ENCODE data around the gene FCHSD2. TPM values are rescaled to one million over a fixed set of nuclear protein-coding genes. Genes with fewer than 3 reads are reported as not detected.
"Not testable (repeated sequence)": the region's sequence is repeated elsewhere in the genome, so short reads cannot be mapped to it uniquely, and the experiment has no call there.

FCHSD2 gene
- total RNA-seq, 3 donors from 2014 or later (not counting 1 experiment from before 2014, with no cell fraction given), result 39.4 to 59.1 (median 42.1) TPM

DNA sequence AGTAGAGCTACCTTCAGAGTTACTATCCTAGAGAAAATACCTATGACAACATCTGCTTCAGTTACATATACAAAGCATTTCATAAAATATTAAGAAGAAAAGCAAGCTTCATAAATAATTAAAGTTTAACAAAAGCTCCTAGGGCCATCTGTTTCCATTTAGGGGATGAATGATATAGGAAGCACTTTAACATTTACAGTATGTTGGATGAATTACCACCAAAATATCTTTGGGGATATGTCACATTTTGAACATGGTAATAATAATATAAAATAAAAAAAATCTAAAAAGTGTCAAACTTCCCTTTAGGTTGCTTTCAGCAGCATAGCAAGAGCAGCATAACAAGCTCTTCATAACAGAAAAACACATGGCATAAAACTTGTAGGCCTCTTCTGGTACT is 223.3 kb downstream of the FCHSD2 start:
- no peak overlapping the region for H3K27ac Mint-ChIP-seq
- H3K4me3 Mint-ChIP-seq, result no peak overlapping the region
- intact Hi-C loops (cut with micrococcal nuclease), result no loop called here
- H3K9me3 Mint-ChIP-seq, result no peaks in the 10 kb centered on the region
- Histone ChIP-seq H3K27me3 (ENCODE audit: control insufficient read depth, insufficient read depth, low read length) (no peaks in the 10 kb centered on the region), H3K36me3 (ENCODE audit: control insufficient read depth, insufficient read depth, low read length) (peaks cover 7% of the 10 kb centered on the region), H3K9me3 (ENCODE audit: control insufficient read depth, insufficient read depth, low read length) (no peaks in the 10 kb centered on the region), H3K27ac (ENCODE audit: low read length) (no peak overlapping the region), H3K4me1 (ENCODE audit: control insufficient read depth, insufficient read depth, low read length) (no peaks in the 10 kb centered on the region), H3K4me3 (ENCODE audit: low read length) (no peak overlapping the region)
- DNase-seq (no peak), ATAC-seq (no peak)
- no peaks in the 10 kb centered on the region for H3K4me1 Mint-ChIP-seq
- TF ChIP-seq, protein P1, sequence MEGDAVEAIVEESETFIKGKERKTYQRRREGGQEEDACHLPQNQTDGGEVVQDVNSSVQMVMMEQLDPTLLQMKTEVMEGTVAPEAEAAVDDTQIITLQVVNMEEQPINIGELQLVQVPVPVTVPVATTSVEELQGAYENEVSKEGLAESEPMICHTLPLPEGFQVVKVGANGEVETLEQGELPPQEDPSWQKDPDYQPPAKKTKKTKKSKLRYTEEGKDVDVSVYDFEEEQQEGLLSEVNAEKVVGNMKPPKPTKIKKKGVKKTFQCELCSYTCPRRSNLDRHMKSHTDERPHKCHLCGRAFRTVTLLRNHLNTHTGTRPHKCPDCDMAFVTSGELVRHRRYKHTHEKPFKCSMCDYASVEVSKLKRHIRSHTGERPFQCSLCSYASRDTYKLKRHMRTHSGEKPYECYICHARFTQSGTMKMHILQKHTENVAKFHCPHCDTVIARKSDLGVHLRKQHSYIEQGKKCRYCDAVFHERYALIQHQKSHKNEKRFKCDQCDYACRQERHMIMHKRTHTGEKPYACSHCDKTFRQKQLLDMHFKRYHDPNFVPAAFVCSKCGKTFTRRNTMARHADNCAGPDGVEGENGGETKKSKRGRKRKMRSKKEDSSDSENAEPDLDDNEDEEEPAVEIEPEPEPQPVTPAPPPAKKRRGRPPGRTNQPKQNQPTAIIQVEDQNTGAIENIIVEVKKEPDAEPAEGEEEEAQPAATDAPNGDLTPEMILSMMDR (IDR thresholded peaks at IDR 0.05), result no peak
- H3K36me3 Mint-ChIP-seq, result no peaks in the 10 kb centered on the region
- H3K27me3 Mint-ChIP-seq (ENCODE audit: low read depth in 2 of 2), result no peaks in the 10 kb centered on the region

DNA sequence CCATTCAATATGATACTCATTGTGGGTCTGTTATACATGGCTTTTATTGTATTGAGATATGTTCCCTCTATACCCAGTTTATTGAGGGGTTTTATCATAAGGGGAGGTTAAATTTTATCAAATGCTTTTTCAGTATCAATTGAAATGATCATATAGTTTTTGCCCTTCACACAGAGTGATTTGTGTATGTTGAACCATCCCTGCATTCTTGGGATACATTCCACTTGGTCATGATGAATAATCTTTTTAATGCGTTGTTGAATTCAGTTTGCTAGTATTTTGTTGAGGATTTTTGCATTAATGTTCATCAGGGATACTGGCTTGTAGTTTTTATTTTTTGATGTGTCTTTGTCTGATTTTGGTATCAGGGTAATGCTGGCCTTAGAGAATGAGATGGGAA is 229.9 kb downstream of the FCHSD2 start:
- Histone ChIP-seq H3K36me3 (ENCODE audit: control insufficient read depth, insufficient read depth, low read length) (peaks cover 4% of the 10 kb centered on the region), H3K9me3 (ENCODE audit: control insufficient read depth, insufficient read depth, low read length) (peaks cover 9% of the 10 kb centered on the region), H3K4me1 (ENCODE audit: control insufficient read depth, insufficient read depth, low read length) (no peaks in the 10 kb centered on the region), H3K27me3 (ENCODE audit: control insufficient read depth, insufficient read depth, low read length) (no peaks in the 10 kb centered on the region), H3K27ac (ENCODE audit: low read length) (no peak overlapping the region), H3K4me3 (ENCODE audit: low read length) (no peak overlapping the region)
- ATAC-seq, result no peak
- H3K36me3 Mint-ChIP-seq, result peaks cover 20% of the 10 kb centered on the region
- H3K27me3 Mint-ChIP-seq (ENCODE audit: low read depth in 2 of 2), result no peaks in the 10 kb centered on the region
- H3K4me3 Mint-ChIP-seq, result no peak overlapping the region
- no peak overlapping the region for H3K27ac Mint-ChIP-seq
- peaks cover 4 to 7% of the 10 kb centered on the region in 2 donors for H3K9me3 Mint-ChIP-seq
- H3K4me1 Mint-ChIP-seq, result no peaks in the 10 kb centered on the region
- no peak for DNase-seq
- 93% methylated on average over 1 of the region's 1 CpG for WGBS (ENCODE audit: insufficient coverage)
- intact Hi-C loops (cut with micrococcal nuclease), result no loop called here
- TF ChIP-seq, protein P1 (IDR thresholded peaks at IDR 0.05), result no peak

DNA sequence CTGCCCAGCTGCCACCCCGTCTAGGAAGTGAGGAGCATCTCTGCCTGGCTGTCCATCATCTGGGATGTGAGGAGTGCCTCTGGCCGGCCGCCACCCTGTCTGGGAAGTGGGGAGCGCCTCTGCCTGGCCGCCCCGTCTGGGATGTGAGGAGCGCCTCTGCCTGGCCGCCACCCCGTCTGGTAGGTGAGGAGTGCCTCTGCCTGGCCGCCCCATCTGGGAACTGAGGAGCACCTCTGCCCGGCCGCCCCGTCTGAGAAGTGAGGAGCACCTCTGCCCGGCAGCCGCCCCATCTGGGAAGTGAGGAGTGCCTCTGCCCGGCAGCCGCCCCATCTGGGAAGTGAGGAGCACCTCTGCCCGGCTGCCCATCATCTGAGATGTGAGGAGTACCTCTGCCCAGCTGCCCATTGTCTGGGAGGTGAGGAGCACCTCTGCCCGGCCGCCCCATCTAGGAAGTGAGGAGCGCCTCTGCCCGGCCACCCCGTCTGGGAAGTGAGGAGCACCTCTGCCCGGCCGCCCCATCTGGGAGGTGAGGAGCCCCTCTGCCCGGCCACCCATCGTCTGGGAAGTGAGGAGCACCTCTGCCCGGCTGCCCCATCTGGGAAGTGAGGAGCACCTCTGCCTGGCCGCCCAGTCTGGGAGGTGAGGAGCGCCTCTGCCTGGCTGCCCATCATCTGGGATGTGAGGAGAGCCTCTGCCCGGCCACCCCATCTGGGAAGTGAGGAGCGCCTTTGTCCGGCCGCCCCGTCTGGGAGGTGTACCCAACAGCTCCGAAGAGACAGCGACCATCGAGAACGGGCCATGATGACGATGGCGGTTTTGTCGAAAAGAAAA is 232.3 kb downstream of the FCHSD2 start:
- H3K27me3 ChIP-seq (ENCODE audit: control insufficient read depth, insufficient read depth, low read length); H3K4me3 ChIP-seq (ENCODE audit: low read length); H3K27ac Mint-ChIP-seq; ATAC-seq; H3K4me1 Mint-ChIP-seq; H3K36me3 ChIP-seq (ENCODE audit: control insufficient read depth, insufficient read depth, low read length); intact Hi-C loops (cut with micrococcal nuclease); H3K9me3 Mint-ChIP-seq; H3K9me3 ChIP-seq (ENCODE audit: control insufficient read depth, insufficient read depth, low read length); H3K27ac ChIP-seq (ENCODE audit: low read length); H3K4me1 ChIP-seq (ENCODE audit: control insufficient read depth, insufficient read depth, low read length); DNase-seq; H3K4me3 Mint-ChIP-seq; H3K27me3 Mint-ChIP-seq (ENCODE audit: low read depth in 2 of 2): not testable (repeated sequence)
- H3K36me3 Mint-ChIP-seq, result peaks cover 20% of the 10 kb centered on the region
- 96% methylated on average over 37 of the region's 42 CpGs for WGBS (ENCODE audit: insufficient coverage)

DNA sequence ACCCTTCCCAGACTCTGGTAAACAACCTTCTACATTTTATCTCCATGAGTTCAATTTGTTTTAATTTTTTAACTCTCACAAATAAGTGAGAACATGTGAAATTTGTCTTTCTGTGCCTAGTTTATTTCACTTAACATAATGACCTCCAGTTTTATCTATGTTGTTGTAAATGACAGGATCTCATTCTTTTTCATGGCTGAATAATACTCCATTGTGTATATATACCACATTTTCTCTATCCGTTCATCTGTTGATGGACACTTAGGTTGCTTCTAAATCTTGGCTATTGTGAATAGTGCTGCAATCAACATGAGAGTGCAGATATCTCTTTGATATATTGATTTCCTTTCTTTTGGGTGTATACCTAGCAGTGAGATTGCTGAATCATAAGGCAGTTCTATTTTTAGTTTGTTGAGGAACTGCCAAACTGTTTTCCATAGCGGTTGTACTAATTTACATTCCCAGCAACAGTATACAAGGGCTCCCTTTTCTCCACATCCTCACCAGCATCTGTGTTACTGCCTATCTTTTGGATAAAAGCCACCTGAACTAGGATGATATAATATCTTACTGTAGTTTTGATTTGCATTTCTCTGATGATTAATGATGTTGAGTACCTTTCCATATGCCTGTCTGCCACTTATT is 234.0 kb downstream of the FCHSD2 start:
- H3K4me1 ChIP-seq (ENCODE audit: control insufficient read depth, insufficient read depth, low read length), result no peaks in the 10 kb centered on the region
- no peaks in the 10 kb centered on the region for H3K27me3 Mint-ChIP-seq (ENCODE audit: low read depth in 2 of 2)
- TF ChIP-seq, protein P1 (IDR thresholded peaks at IDR 0.05), result no peak
- H3K27ac ChIP-seq (ENCODE audit: low read length), result no peak overlapping the region
- peaks cover 20% of the 10 kb centered on the region for H3K36me3 Mint-ChIP-seq
- intact Hi-C loops (cut with micrococcal nuclease), result no loop called here
- peaks cover 7% of the 10 kb centered on the region in 2 donors for H3K9me3 Mint-ChIP-seq
- no CpG with 5 or more reads among the region's 2 CpGs for WGBS (ENCODE audit: insufficient coverage)
- DNase-seq, result no peak
- H3K4me3 ChIP-seq (ENCODE audit: low read length), result no peak overlapping the region
- no peaks in the 10 kb centered on the region for H3K27me3 ChIP-seq (ENCODE audit: control insufficient read depth, insufficient read depth, low read length)
- peaks cover 4% of the 10 kb centered on the region for H3K36me3 ChIP-seq (ENCODE audit: control insufficient read depth, insufficient read depth, low read length)
- H3K4me1 Mint-ChIP-seq, result no peaks in the 10 kb centered on the region
- no peak overlapping the region for H3K27ac Mint-ChIP-seq
- peaks cover 6% of the 10 kb centered on the region for H3K9me3 ChIP-seq (ENCODE audit: control insufficient read depth, insufficient read depth, low read length)
- H3K4me3 Mint-ChIP-seq, result no peak overlapping the region
- ATAC-seq, result no peak
